ENCODE measurements around the gene PANX1.

The PANX1 gene

DNA sequence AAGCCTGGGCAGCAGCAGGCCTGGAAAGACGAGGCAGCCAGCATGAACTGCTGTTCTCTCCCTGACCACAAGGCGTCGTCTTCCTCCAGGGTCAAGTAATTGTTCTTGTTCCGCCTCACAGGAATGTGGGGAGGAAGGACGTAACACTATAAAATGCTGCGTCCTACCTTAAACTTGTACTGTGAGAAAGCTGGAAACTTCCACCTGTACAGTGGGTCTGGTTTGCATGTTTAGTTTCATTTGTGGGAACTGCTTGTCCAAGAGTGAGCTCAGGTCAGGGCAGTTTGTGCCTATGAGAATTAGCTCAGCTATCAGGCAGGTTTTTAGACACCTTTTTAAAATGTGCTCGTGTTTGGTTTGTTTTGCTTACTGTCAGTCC lies 55.2 kb downstream of the PANX1 start:
- H2AFZ ChIP-seq (ENCODE audit: low read depth, low read length, severe bottlenecking), result no peak overlapping the region
- H3K4me3 ChIP-seq (ENCODE audit: insufficient read depth, low read length, poor library complexity, severe bottlenecking), result no peak overlapping the region
- H3K36me3 ChIP-seq (ENCODE audit: low read length), result no peaks in the 10 kb centered on the region
- no peaks in the 10 kb centered on the region for H3F3A ChIP-seq (ENCODE audit: insufficient read depth)
- H3K4me2 ChIP-seq (ENCODE audit: low read depth, low read length, poor library complexity, severe bottlenecking), result no peak overlapping the region
- H3K79me2 ChIP-seq (ENCODE audit: insufficient read depth, low read length), result no peaks in the 10 kb centered on the region
- no peaks in the 10 kb centered on the region for H3K9me2 ChIP-seq (replicated peaks; ENCODE audit: insufficient read depth, low read length)
- no peak overlapping the region for H3K9ac ChIP-seq (ENCODE audit: low read length)
- H4K20me1 ChIP-seq (ENCODE audit: low read depth, low read length), result no peaks in the 10 kb centered on the region; the same call in 1 of the 2 replicates
- H3K9me3 ChIP-seq (ENCODE audit: insufficient read depth, low read length), result no peaks in the 10 kb centered on the region
- H3K27ac ChIP-seq (ENCODE audit: low read depth, low read length), result no peak overlapping the region
- TF ChIP-seq, protein P1, sequence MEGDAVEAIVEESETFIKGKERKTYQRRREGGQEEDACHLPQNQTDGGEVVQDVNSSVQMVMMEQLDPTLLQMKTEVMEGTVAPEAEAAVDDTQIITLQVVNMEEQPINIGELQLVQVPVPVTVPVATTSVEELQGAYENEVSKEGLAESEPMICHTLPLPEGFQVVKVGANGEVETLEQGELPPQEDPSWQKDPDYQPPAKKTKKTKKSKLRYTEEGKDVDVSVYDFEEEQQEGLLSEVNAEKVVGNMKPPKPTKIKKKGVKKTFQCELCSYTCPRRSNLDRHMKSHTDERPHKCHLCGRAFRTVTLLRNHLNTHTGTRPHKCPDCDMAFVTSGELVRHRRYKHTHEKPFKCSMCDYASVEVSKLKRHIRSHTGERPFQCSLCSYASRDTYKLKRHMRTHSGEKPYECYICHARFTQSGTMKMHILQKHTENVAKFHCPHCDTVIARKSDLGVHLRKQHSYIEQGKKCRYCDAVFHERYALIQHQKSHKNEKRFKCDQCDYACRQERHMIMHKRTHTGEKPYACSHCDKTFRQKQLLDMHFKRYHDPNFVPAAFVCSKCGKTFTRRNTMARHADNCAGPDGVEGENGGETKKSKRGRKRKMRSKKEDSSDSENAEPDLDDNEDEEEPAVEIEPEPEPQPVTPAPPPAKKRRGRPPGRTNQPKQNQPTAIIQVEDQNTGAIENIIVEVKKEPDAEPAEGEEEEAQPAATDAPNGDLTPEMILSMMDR (IDR thresholded peaks at IDR 0.05; ENCODE audit: insufficient read depth, low read length, poor library complexity, severe bottlenecking), result peak; percentile 59
- no peak for TF ChIP-seq EZH2phosphoT487 (conservative IDR thresholded peaks at IDR 0.05; ENCODE audit: low read length)
- H3K27me3 ChIP-seq (ENCODE audit: low read length), result no peaks in the 10 kb centered on the region

DNA sequence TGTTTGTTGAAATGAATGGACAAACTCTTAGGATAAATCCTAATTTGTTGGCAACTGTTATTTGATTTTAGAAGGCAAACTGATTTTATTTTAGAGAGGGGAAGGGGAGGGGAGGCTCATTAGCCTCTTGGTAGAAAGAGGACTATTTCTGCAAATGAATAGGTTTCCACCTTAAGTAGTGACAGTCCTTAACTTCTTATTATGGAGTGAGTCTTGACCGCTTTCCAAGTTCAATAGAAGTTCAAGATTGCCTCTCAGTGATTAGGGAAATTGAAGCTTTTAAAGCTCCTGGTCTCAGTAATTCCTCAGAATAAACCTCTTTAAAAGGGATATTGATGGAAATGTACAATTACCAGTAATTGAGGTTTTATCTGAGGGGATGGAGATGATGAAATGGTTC lies 55.7 kb downstream of the PANX1 start:
- H3K4me3 ChIP-seq (ENCODE audit: insufficient read depth, low read length, poor library complexity, severe bottlenecking), result no peak overlapping the region
- H4K20me1 ChIP-seq (ENCODE audit: low read depth, low read length), result no peaks in the 10 kb centered on the region; the same call in 1 of the 2 replicates
- no peaks in the 10 kb centered on the region for H3F3A ChIP-seq (ENCODE audit: insufficient read depth)
- no peak overlapping the region for H3K9ac ChIP-seq (ENCODE audit: low read length)
- TF ChIP-seq EZH2phosphoT487 (conservative IDR thresholded peaks at IDR 0.05; ENCODE audit: low read length), result no peak
- TF ChIP-seq, protein P1 (IDR thresholded peaks at IDR 0.05; ENCODE audit: insufficient read depth, low read length, poor library complexity, severe bottlenecking), result no peak
- H3K4me2 ChIP-seq (ENCODE audit: low read depth, low read length, poor library complexity, severe bottlenecking), result no peak overlapping the region
- H3K27ac ChIP-seq (ENCODE audit: low read depth, low read length), result no peak overlapping the region
- no peaks in the 10 kb centered on the region for H3K36me3 ChIP-seq (ENCODE audit: low read length)
- H2AFZ ChIP-seq (ENCODE audit: low read depth, low read length, severe bottlenecking), result no peak overlapping the region
- H3K9me2 ChIP-seq (replicated peaks; ENCODE audit: insufficient read depth, low read length), result no peaks in the 10 kb centered on the region
- no peaks in the 10 kb centered on the region for H3K9me3 ChIP-seq (ENCODE audit: insufficient read depth, low read length)
- no peaks in the 10 kb centered on the region for H3K27me3 ChIP-seq (ENCODE audit: low read length)
- no peaks in the 10 kb centered on the region for H3K79me2 ChIP-seq (ENCODE audit: insufficient read depth, low read length)

DNA sequence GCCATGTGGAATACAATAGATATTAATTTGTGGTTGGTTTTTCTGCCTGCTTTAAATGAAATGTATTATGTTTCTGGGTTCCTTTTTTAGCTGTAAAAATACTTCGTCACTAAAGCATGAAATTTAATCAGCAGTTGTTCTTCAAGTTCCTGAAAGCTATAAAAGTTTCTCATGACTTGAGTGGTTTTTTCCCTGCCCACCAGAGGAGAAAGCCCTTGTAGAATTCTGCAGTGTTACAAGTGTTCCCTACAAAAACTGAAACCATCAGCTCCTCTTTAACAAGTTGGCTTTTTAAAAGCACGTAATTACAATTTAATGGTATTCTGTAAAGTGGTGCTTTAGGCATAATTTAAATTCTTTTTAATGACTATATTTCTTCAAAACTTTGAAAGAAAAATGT lies 56.2 kb downstream of the PANX1 start:
- Histone ChIP-seq H2AFZ (ENCODE audit: low read depth, low read length, severe bottlenecking) (no peak overlapping the region), H3K9me2 (replicated peaks; ENCODE audit: insufficient read depth, low read length) (no peaks in the 10 kb centered on the region), H3K9ac (ENCODE audit: low read length) (no peak overlapping the region), H3K36me3 (ENCODE audit: low read length) (no peaks in the 10 kb centered on the region), H4K20me1 (ENCODE audit: low read depth, low read length) (no peaks in the 10 kb centered on the region; the same call in 1 of the 2 replicates), H3F3A (ENCODE audit: insufficient read depth) (no peaks in the 10 kb centered on the region), H3K9me3 (ENCODE audit: insufficient read depth, low read length) (no peaks in the 10 kb centered on the region), H3K4me2 (ENCODE audit: low read depth, low read length, poor library complexity, severe bottlenecking) (no peak overlapping the region), H3K4me3 (ENCODE audit: insufficient read depth, low read length, poor library complexity, severe bottlenecking) (no peak overlapping the region), H3K79me2 (ENCODE audit: insufficient read depth, low read length) (no peaks in the 10 kb centered on the region), H3K27me3 (ENCODE audit: low read length) (no peaks in the 10 kb centered on the region), H3K27ac (ENCODE audit: low read depth, low read length) (no peak overlapping the region)
- TF ChIP-seq, protein P1 (IDR thresholded peaks at IDR 0.05; ENCODE audit: insufficient read depth, low read length, poor library complexity, severe bottlenecking), result no peak
- TF ChIP-seq EZH2phosphoT487 (conservative IDR thresholded peaks at IDR 0.05; ENCODE audit: low read length), result no peak

All from SU-DHL-6 (cell line).